22Rv1 (cell line): ENCODE results near the gene FABP7.

Experiments used
- H3K27ac ChIP-seq: fragments of 450-650 bp; 2 replicates; pipeline ENCODE4 v1.5.1; 2017
- ZFX ChIP-seq: fragments of 450-650 bp; IDR thresholded peaks from 2 replicates; pipeline ENCODE4 v1.6.1; 2017; ENCODE audit warnings: antibody characterized with exemption, borderline replicate concordance
- TF ChIP-seq, protein P1 (sequence below): fragments of 450-650 bp; IDR thresholded peaks from 2 replicates; pipeline ENCODE4 v1.5.1; 2017; ENCODE audit warnings: mild to moderate bottlenecking

FABP7 gene

DNA sequence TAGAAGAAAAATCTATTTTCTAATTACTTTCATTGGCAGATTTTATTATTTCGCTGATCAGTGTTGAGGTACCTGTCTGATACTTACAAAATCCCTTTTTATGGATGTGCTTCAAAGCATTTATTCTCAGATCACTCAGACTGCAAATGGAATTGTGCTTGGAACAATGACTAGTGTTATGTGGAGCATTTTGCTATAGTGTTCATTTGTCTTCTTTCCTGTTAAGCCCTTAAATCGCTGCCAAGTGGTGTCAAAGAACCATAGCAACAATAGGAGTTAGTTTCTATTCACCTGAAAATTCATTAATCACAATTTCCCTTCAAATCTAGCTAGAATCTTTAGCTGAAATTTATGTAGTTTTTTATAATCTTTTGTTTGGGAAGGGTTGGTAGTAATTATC lies 39.4 kb downstream of the FABP7 start:
- TF ChIP-seq ZFX: no peak
- TF ChIP-seq, protein P1, sequence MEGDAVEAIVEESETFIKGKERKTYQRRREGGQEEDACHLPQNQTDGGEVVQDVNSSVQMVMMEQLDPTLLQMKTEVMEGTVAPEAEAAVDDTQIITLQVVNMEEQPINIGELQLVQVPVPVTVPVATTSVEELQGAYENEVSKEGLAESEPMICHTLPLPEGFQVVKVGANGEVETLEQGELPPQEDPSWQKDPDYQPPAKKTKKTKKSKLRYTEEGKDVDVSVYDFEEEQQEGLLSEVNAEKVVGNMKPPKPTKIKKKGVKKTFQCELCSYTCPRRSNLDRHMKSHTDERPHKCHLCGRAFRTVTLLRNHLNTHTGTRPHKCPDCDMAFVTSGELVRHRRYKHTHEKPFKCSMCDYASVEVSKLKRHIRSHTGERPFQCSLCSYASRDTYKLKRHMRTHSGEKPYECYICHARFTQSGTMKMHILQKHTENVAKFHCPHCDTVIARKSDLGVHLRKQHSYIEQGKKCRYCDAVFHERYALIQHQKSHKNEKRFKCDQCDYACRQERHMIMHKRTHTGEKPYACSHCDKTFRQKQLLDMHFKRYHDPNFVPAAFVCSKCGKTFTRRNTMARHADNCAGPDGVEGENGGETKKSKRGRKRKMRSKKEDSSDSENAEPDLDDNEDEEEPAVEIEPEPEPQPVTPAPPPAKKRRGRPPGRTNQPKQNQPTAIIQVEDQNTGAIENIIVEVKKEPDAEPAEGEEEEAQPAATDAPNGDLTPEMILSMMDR: no peak
- no peak overlapping the region for H3K27ac ChIP-seq

DNA sequence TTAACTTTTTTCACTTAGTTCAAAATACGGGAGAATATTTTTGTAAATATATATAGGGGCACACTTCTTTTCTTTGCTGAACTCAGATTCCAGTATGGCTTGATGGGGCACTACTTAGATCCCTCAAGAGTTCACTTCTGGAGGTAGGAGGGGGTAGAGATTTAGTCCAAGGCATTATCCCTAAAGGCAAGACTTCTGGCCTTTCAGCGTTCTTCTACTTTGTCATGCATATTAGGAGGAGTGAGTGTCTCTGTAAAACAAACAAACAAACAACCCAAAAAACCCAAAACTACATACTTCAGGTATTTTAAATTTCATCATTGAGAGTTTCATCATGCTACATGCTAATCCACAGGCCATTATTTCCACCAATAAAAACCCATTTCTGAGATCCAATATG lies 41.6 kb downstream of the FABP7 start:
- H3K27ac ChIP-seq: no peak overlapping the region
- TF ChIP-seq, protein P1: no peak
- no peak for TF ChIP-seq ZFX

DNA sequence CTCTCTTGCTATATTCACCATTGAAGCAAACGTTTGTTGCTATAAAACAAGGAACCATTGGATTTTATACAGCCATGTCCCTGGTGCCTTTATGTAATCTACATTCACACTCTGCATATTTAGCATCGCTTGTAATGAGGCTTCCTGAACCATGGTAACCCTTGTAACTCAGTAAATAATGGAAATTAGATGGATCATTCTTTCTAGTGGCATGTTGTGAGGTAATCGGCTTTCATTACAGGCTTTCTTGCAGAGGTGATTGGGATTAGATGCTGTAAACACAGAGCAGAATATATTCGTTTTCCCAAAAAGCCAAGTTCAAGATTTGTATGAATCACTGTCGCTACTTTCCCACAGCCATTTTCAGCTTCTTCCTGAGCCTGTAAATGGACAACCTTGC lies 45.6 kb downstream of the FABP7 start:
- no peak for TF ChIP-seq ZFX
- TF ChIP-seq, protein P1: no peak

DNA sequence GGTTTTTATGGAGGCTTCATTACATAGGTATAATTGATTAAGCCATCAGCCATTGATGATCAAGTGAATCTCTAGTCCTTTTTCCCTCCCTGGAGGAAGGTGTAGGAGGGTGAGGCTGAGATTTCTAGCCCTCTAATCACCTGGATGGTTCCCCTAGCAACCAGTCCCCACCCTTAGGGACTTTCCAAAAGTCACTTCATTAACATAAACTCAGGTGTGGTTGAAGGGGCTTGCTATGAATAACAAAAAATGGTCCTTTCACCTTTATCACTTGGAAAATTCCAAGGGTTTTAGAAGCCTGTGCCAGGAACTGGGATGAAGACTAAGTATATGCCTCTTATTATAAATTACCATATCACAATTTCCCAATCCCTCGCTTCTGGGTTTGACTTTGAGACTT lies 49.9 kb downstream of the FABP7 start:
- TF ChIP-seq, protein P1: no peak
- no peak for TF ChIP-seq ZFX
- H3K27ac ChIP-seq: no peak overlapping the region

More for the DNA sequence above, 45.6 kb downstream of the FABP7 start:
- H3K27ac ChIP-seq: no peak overlapping the region

DNA sequence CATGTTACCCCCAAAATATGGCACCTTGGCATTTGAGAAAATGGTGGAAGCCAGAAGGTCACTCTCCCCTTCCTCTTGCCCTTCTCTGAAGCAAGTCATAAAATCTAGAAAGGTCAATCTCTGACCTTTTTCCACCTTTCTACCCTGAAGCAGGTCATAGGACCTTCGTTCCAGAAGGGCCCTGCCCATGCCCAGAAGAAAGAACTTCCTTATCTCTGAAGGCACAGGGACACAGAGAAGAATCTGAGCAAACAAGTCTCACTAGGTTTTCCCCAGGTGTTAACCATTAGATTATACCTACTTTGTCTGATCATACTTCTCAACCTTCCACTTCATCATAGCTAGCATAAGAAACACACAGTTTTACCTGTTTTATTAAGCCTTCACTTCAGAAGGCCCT lies 52.0 kb downstream of the FABP7 start:
- TF ChIP-seq ZFX: no peak
- TF ChIP-seq, protein P1: no peak
- no peak overlapping the region for H3K27ac ChIP-seq

DNA sequence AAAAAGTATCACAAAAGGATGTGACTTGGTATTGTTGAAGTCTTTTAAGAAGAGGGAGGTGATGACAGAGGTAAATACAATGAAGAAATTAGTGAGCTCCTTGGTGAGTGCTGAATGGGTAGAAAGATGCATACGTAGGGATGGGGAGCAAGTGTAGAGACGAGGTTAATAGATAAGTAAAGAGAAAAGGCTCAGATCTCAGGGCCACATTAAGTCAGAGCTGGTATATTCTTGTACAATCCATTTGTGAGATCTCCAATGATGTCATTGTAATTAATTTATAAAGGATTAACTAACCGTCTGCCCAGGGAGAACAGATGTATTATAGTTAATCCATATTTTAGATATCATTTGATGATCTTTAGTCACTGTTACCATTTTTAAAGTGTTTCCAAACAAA lies 52.9 kb downstream of the FABP7 start:
- no peak overlapping the region for H3K27ac ChIP-seq
- TF ChIP-seq ZFX: no peak
- TF ChIP-seq, protein P1: no peak

DNA sequence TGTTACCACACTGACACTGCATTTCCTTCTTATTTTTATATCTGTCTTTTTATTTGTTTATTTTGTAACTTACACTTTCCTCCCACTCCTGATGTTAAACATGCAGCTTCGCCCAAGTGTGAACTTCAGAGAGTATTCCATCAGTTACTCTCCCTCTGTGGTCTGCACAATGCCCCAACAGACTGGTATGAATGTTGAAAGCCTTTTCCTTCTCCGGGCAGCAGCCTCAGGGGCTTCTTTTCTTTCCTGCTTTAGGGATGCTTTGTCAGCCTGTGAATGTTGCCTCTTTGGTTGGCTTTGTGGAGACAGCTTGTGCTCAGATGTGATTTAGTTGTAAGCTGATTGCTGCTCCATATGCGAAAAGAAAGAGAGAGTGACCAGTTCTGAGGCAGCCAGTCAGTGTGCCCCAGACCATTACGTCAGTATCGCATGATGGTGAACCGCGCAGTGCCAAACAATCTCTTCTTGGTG lies 53.5 kb downstream of the FABP7 start:
- TF ChIP-seq ZFX: no peak
- TF ChIP-seq, protein P1: no peak
- no peak overlapping the region for H3K27ac ChIP-seq
